Medulla oblongata (tissue), 1 donor: ENCODE data around the gene GLRB.
"Not testable (repeated sequence)": the region's sequence is repeated elsewhere in the genome, so short reads cannot be mapped to it uniquely, and the experiment has no call there.

Experiments used
- DNase-seq: peaks from one replicate; pipeline ENCODE4 v3.0.0-alpha.2; 2015; ENCODE audit errors: extremely low spot score

Gene GLRB

GRCh38 chr4:157075811-157076577, at the start of gene GLRB:
Gene GLRB, plus strand, starts transcription at chr4:157076150. Its CDS starts 1,875 bp downstream, at chr4:157078025.
- DNase-seq, result peak; percentile 15

- DNase-seq, result no peak
Measured at GRCh38 chr4:157035471-157035870, 40.5 kb upstream of the GLRB start.

- DNase-seq, result no peak
Measured at GRCh38 chr4:157040405-157040804, 35.5 kb upstream of the GLRB start.

DNA sequence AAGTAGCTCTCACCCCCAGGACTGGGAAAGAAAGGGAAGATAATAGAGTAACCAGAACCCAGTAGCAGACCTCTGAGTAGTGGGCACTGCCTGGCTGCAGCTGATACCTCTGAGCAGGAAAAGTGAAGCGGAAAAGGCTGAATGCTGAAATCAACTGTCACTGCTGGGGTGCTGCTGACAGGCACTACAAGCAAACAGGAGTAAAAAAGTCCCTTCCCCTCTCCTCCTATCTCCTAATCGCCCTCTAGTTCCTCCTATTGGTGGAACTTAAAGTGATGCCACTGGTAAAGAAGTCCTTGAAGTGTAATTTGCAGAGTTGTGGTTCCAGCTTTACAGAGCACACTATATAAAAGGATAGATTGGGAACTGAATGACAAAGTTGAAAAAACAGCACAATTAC, 32.8 kb upstream of the GLRB start:
- no peak for DNase-seq

GRCh38 chr4:157045507-157046127, 30.3 kb upstream of the GLRB start:
- DNase-seq, result peak; percentile 82

DNA sequence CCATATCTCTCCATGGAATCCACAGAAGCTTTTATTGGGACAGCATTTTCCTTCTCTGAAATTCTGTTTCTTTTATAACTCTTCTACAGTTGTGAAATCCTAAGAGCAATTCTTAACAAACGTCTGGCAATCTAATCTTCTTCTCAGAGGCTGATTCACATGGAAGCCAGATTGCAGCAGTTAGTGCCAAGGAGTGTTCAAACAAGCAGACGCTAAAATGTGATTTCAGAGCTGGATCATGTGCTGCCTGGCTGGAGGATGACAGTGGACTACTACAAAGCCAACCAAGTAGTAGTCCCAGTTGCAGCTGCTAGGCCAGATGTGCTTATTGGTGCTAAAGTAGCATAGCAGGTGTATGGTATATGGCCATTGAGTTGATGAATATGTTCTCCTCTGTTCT, 27.7 kb upstream of the GLRB start:
- no peak for DNase-seq

DNA sequence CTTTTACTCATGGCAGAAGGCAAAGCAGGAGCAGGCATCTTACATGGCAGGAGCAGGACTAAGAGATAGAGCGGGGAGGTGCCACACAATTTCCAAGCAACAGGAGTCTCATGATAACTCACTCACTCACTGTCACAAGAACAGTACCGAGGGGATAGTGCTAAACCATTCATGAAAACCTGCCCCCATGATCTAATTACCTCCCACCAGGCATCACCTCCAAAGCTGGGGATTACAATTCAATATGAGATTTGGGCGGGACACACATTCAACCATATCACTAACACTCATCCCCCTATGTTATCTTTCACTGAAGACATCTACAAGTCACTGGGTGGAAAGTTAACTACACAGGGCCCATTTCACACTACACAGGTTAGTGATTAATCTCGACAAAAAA, 25.4 kb upstream of the GLRB start:
- DNase-seq, result no peak

- no peak for DNase-seq
Measured at GRCh38 chr4:157052429-157053040, 23.4 kb upstream of the GLRB start.

DNA sequence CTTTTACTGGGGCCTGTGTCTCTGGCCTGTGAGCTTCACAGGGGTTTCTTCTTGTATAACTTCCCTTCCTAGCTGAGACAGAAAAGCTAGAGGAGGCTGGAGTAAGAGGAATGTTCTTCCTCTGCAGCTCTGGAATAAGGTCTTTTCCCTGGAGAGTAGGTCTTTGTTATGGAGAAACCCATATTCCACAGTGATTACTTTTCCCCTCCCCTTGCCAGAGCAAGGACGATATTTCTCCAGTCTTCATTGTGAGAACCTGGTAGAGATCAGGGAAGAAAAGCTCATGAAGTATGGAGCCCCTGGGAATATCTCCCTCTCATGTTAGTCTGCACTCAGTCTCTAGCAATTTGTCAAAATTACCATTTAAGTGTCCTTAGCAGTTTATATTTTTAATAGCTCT, 18.7 kb upstream of the GLRB start:
- no peak for DNase-seq

- not testable (repeated sequence) for DNase-seq
Measured at GRCh38 chr4:157058899-157059298, 17.1 kb upstream of the GLRB start.

GRCh38 chr4:157072002-157072401, 3.9 kb upstream of the GLRB start:
- DNase-seq, result no peak

DNA sequence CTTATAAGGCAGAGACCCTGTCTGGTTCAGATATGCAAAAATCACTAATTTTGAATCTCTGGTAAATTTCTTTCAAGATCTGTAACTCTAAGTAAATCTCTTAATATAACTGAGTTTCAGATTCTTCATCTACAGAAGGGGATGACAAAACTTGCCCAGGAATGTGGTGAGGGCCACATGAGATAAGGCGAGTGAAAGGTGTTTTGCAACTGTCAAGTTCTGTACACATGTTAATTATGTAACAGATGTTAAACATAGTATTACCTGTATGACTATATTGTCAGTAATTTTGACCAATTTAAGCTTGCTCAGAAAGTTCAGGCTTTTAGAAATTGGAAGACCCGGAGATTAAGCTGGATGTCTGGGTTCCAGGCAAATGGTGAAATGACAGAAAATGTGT, 549 bp upstream of the GLRB start:
- no peak for DNase-seq

DNA sequence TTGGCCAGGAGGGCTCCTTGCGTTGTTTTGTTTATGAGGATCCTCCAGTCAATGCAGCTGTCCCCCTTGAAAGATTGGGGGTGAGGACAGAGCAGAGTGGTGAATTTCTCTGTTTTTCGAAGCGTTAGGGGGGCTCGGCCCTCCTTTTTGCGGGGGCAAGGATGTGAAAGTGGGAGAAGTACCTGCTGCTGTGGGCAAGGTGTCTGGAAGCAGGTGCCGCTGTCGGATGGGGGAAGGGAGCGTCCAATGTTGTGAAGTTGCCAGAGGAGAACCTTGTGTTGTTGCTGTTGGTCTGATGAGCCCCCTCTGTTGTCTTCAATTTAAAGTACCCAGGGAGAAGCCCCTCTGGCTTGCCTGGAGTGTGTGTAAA, 613 bp downstream of the GLRB start:
- DNase-seq, result no peak

DNA sequence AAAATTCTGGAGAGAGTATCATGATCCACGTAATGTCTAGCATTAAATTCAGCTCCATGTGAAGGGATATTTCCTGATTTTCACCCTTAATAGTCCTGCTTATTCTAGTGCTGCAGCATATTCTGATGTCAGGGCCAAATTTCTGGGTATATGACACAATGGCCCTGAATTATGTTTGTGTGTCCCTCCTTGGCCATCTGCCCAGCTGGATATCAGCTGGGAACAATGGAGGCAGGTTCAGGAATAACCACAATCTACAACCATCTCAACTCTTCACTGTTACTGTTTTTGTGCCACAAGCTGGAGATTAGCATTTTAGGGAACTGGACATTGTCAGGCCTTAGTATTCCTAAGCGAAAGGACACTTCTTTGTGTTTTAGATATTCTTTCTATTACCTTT, 3.5 kb downstream of the GLRB start:
- DNase-seq, result no peak

DNA sequence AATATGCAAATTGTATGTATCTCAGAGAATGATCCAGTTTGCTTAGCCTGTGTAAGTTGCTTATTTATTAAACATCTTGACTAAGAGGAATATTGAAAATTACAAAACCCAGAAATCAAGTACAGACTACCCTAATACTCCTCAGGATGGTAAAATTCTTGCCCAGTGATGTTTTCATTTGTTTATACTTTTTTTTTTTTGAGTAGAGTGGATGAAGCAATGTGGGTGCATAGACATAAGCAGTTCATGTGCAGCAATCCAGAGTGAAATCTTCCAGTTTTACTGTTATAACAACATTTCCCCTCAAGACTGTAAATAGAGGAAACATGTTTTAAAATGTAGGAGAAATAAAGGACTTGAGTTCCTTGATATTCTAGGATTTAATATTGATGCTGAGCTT, 4.7 kb downstream of the GLRB start:
- DNase-seq, result no peak

DNA sequence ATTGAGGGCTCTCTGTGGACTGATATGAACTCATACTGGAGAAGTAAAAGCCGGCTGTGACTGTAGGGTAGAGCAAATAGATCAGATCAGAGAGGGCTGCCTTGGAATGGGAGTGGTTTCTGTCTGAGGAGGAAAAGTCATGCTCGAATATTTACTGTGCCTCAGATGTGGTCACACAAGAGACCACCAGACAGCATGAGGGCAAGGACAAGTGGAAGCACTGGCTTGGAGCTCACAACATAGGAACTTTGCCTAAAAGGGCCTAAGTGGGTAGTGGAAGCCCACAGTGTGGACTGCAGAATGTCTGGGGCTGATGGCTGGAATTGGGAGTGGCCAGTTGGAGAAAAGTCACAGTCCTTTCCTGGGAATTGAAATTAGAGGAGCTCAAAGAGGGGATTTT, 19.8 kb downstream of the GLRB start:
- no peak for DNase-seq

DNA sequence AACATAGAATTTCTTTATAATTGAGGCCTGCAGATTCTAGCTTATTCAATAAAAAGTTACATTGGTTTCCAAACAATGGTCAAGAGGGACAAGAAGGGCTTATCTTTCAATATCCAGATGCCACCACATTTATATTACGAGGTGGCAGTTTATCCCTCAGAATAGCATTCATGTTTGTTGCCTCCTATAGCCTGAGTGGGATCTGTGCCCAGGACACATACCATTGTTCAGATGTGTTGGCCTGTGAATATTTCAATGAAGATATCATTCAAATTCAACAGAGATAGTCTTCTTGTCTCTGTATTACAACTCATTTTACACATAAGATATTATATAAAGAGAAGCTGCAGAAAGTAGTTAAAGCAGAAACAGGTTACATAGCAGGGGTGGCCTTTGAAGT, 20.5 kb downstream of the GLRB start:
- DNase-seq, result no peak

- no peak for DNase-seq
Measured at GRCh38 chr4:157099506-157099905, 23.6 kb downstream of the GLRB start.

DNA sequence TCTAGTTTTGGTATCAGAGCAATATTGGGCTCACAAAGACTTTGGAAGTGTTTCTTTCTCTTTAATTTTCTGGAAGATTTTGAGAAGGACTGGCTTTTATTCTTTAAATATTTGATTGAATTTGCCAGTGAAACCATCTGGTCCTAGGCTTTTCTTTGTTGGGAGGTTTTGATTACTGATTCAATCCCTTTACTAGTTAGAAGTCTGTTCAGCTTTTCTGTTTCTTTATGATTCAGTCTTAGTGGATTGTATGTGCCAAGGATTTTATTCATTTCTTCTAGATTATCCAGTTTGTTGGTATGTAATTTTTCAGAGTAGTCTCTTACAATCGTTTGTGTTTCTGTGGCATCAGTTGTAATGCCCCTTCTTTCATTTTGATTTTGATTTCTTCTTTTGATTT, 28.6 kb downstream of the GLRB start:
- no peak for DNase-seq

- DNase-seq, result no peak
Measured at GRCh38 chr4:157114671-157115070, 38.7 kb downstream of the GLRB start.

GRCh38 chr4:157115613-157116335, 39.8 kb downstream of the GLRB start:
- DNase-seq, result no peak

DNA sequence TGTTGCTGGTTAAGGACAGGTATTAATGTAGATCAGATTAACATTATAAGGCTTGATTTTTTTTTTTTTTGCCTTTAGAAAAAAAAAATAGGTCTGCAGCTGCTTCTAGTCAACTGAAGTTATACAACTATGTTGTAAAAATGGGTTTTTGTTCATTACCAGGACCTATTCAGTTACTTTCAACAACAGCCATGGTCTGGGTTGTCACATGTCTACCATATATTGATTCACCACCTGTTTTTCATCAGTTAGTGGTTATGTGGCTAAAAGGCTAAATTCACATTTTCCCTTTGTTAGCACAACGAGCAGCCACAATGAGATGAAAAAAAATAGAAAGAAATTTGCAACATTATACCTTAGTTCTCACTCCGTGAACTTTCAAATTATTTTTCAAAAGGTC, 45.5 kb downstream of the GLRB start:
- no peak for DNase-seq

- no peak for DNase-seq
Measured at GRCh38 chr4:157127571-157127970, 51.6 kb downstream of the GLRB start.
